GM19025 (cell line): ENCODE results near the gene MRGPRF.
"Not testable (repeated sequence)": the region's sequence is repeated elsewhere in the genome, so short reads cannot be mapped to it uniquely, and the experiment has no call there.

Experiments
- ATAC-seq: cut with Tn5 transposase; IDR thresholded peaks from one replicate; pipeline ENCODE4 v1.9.1; 2021; ENCODE audit warnings: mild to moderate bottlenecking, low read depth, moderate library complexity; ENCODE audit not compliant: unreplicated experiment

Gene MRGPRF

DNA sequence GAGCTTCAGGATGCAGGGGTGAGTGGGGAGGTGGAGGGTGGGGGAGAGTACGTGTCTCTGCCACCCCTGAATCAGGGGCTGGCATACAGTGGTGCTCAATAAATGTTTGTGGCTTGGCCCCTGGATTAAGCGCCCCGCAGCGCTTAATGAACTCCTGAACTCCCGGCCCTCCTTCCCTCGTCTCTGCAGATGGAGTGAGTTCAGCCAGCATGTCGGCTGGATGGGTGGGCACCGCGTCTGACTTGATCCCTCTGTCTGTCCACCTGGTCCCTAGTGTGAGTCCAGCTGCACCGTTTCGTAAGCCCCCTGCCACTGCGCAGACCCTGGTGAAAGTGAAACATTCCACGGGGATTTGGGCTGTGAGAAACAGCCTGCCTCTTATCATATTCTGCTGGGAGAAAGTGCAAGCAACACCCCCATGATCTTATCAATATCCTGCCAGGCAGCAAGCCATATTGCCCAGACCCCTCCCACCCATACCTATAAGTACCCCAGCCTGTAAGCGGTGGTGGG is 20.2 kb downstream of the MRGPRF start:
- ATAC-seq = no peak

GRCh38 chr11:68990995-68991780 is 21.9 kb downstream of the MRGPRF start:
- no peak for ATAC-seq

- no peak for ATAC-seq
Measured at GRCh38 chr11:68989936-68990606, 23.0 kb downstream of the MRGPRF start.

DNA sequence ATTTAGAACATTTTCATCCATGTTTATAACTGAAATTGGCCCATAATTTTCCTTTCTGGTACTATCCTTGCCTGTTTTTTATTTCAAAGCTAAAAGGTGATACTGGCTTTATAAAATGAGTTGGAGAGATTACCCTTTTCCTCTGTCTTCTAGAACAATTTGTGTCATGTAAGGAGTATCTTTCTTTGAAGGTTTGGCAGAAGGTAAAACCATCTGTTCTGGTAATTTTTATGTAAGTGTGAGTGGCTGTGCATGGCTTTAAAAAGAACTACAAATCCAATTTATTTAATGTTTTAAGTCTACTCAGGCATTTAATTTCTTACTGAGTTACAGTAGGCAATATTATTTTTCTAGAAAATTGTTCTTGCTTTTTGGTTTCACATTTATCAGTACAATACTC is 24.6 kb downstream of the MRGPRF start:
- no peak for ATAC-seq

GRCh38 chr11:68987211-68987610 is 25.8 kb downstream of the MRGPRF start:
- no peak for ATAC-seq

- no peak for ATAC-seq
Measured at GRCh38 chr11:68983801-68984200, 29.2 kb downstream of the MRGPRF start.

GRCh38 chr11:68982134-68982533 is 30.9 kb downstream of the MRGPRF start:
- ATAC-seq = no peak

DNA sequence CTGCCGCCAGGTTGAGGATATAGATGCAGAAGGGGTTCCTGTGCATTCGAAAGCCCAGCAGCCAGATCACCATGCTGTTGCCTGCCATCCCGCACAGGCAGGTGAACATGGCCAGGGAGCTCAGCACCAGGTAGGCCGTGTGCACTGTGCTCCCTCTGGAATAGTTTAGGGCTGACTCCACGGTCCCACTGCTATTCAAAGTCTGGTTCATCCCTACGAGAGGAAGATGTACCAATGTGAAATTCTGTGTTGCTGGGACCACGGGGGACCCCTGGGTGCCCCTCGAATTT is 32.3 kb downstream of the MRGPRF start, which contains the start of gene MRGPRD:
TSS of gene MRGPRD (minus strand) at position 211 of the 290 bp plus-strand sequence. CDS start at position 211, 0 bp downstream.
- ATAC-seq = no peak

- ATAC-seq = no peak
Measured at GRCh38 chr11:68979931-68980775, 32.9 kb downstream of the MRGPRF start.

- no peak for ATAC-seq
Measured at GRCh38 chr11:68978931-68979594, 34.0 kb downstream of the MRGPRF start.

DNA sequence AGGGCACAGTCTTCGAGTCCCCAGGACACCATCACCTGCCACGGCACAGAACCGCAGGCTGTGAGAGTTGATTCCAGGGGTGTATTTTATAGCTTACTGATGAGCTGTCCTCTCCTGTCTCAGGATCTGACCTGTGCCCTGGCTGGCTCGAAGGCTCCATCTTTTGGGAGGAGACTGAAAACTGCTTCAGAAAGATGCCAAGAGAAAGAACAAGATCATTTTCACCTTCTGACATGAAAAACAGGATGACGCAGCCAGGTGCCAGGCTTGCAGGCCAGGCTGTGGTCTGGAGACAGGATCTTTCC is 34.5 kb downstream of the MRGPRF start:
- ATAC-seq = no peak

DNA sequence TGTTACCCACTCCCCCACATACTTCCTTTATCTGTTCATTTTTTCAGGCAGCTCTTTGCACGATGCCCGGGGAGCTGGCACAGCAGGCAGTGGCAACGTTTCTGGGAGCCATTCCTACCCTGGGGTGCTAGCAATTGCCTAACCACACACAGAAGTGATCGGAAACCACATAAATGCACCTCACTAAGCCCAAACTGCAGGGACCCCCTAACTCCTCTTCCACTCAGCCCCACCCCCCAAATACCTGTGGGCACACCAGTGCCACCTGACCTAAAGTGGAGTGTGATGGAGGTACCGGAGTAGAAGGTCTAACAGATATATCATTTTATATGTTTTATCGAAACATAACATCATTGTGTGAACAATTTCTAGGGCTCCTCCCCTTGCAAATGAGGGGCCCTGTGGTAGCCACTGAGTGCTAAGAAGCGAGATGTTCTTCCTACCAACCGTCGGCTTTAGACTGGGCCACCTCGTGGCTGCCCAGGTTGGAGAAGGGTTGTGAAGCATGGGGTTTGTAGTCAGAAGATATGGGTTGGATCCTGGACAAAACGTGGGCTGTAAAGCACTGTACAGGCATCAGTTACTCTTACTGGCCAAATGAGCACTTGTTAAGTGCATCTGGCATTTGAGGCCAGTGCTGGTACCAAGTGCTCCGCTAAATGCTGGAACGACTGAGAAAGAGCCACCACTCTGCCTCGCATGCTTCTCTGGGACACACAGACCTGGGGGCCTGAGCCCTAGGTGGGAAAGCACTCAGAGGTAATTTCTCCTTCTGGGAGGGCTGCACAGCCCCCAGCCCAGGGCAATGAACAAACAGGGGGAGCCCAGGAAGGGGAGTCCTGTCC is 35.0 kb downstream of the MRGPRF start:
- no peak for ATAC-seq

DNA sequence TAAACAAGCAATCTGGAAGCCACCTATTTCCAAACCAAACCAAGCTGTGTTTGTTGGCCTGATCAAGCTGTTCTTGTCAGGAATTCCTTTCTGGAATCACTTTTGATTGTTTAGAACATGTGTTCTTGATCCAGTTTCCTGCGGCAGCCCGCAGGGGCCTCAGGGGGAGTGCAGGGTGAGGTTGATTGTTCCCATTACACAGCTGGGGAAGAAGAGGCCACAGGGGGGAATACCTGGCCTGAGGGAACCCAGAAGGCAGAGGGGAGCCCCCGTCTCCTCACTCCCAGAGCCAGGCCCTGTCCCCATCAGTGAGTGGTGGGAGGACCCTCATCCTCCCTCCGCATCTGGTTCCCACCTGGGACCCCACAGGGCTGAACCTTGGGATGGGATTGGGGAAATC is 36.5 kb downstream of the MRGPRF start:
- no peak for ATAC-seq

DNA sequence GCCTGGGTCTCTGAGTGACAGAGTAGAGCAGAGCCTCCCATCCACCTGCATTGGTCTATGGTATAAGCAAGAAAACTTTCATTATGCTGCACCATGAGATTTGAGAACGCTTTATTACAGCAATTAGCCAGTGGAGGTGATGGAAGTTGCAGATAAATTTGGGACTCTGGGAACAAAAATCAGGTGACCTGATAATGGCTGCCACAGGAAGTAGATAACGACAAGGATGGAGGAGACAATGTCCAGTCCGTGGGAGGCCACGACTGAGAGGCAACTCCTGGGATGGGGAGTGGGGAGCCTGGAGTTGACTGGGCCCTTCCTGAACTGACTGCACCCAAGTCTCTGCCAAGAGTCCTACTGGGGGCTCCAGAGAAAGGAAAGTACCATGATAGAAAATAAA is 37.0 kb downstream of the MRGPRF start:
- ATAC-seq = no peak

DNA sequence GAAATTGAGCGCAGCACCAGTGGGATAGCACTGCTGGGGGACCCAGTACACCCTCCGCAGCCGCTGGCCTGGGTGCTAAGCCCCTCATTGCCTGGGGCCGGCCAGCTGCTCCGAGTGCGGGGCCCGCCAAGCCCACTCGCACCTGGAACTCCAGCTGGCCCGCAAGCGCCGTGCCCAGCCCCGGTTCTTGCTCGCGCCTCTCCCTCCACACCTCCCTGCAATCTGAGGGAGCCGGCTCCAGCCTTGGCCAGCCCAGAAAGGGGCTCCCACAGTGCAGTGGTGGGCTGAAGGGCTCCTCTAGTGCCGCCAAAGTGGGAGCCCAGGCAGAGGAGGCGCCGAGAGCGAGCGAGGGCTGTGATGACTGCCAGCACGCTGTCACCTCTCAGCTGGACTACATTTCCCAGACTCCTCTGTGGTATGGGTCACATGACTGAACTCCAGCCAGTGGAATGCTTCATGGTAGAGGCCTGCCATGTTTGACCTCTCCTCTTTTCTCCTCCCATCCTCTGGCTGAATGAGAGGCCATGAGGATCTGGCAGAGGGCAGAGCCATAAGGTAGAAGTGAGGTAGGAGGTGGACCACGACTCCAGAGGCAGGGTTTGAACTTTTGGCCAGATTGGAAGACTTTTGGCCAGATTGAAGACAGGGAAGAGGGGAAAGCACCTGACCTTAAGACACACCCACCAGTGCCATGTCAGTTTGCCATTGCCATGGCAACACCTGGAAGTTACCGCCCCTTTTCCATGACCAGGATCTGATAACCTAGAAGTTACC is 38.4 kb downstream of the MRGPRF start:
- ATAC-seq = no peak

- not testable (repeated sequence) for ATAC-seq
Measured at GRCh38 chr11:68973706-68974105, 39.3 kb downstream of the MRGPRF start.

- ATAC-seq = no peak
Measured at GRCh38 chr11:68973219-68973618, 39.8 kb downstream of the MRGPRF start.

DNA sequence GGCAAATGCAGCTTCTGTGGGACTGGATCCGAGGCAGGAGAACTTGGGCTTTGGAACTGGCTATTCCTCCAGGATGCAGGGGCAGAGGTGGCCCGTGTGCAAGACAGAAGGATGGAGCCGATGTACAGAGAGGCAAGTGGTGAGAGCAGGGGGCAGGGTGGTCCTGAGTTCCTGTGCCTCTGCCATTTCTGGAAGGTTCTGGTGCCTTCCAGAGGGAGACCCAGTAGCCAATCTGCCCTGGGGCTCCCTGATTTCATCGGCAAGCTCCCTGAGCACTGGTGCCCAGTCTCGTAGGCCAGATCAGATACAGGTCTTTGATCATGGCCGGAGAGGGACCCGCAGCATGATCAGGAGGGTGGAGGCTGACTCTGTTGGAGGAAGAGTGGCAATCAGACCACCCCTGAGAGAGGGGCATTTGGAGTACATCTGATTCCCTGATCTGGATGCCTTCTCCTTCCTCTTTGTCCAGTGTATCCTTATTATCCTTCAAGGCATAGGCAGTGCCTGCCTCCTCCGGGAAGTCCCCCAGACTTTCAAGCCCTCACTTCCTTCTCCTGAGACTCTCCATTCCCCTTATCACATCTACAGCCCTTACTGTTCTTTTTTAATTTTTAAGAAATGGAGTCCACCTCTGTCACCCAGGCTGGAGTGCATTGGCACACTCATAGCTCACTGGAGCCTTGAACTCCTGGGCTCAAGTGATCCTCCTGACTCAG is 42.0 kb downstream of the MRGPRF start:
- ATAC-seq = no peak
